K562 (cell line): ENCODE results near the gene PRKD2. TPM values are rescaled to one million over a fixed set of nuclear protein-coding genes. Genes with fewer than 3 reads are reported as not detected.
A peak's percentile ranks its signal among the peaks of the same experiment; 100 is the strongest.
"Not testable (repeated sequence)": the region's sequence is repeated elsewhere in the genome, so short reads cannot be mapped to it uniquely, and the experiment has no call there.

Experiments used
- ATAC-seq: fragments of 200-7000 bp; cut with Tn5 transposase; 3 replicates; pipeline ENCODE4 v1.9.1; 2020; ENCODE audit warnings: moderate library complexity
- BruUV-seq: library from RNA; stranded (reverse); fragments of 400-500 nt; replicated peaks from 2 replicates; lab custom pipeline; 2021; lab: Mats Ljungman, UMichigan
- CTCF ChIA-PET: fragments of 300-600 bp; formaldehyde crosslinking; extraction: SDS; loops from one replicate; lab custom pipeline; 2021; ENCODE audit warnings: low intra/inter-chr PET ratio; lab: Yijun Ruan, JAX
- POLR2A ChIA-PET: fragments of 300-600, 350-650 bp; sonication (Branson Sonifier 250); formaldehyde crosslinking; extraction: SDS; loops from one replicate; lab custom pipeline; 2021; ENCODE audit warnings: antibody characterized with exemption, inconsistent platforms; lab: Yijun Ruan, JAX
- DNase-seq, 4 experiments: peaks; one replicate each; pipeline versions ENCODE4 v3.0.0 to v3.0.0-alpha.2; 2011 to 2018; ENCODE audit warnings: low spot score in 3 of 4, mixed read lengths in 3 of 4; ENCODE audit errors: extremely low read depth in 1 of 4
- FAIRE-seq: peaks from 2 replicates; lab custom pipeline; 2011; peaks lifted over from hg19 to GRCh38; lab: Jason Lieb, UNC
- H2AFZ ChIP-seq: 2 replicates; pipeline ENCODE4 v1.6.0; 2011; ENCODE audit warnings: low read depth, low read length, control low read depth, inconsistent platforms
- H3K27ac ChIP-seq: fragments of 200-600 bp; 3 replicates; pipeline ENCODE4 v1.8.0; 2011; ENCODE audit warnings: low read depth, mild to moderate bottlenecking, control low read depth, inconsistent platforms, low read length, moderate library complexity, mixed read lengths; ENCODE audit errors: extremely low read depth
- H3K27me3 ChIP-seq, 2 experiments: fragments of 300-600 bp in 1 of 2; 2 replicates in 1 of 2; 3 replicates in 1 of 2; pipeline versions ENCODE4 v1.6.0 to v1.8.0; 2011; ENCODE audit warnings: inconsistent platforms in 2 of 2, low read length in 2 of 2, mild to moderate bottlenecking in 1 of 2, mixed read lengths in 1 of 2, moderate library complexity in 1 of 2; ENCODE audit not compliant: control insufficient read depth in 2 of 2, insufficient read depth in 2 of 2
- H3K36me3 ChIP-seq: fragments of 300-600 bp; 3 replicates; pipeline ENCODE4 v1.8.0; 2011; ENCODE audit warnings: mild to moderate bottlenecking, low read length, inconsistent platforms; ENCODE audit not compliant: control insufficient read depth, insufficient read depth
- H3K4me1 ChIP-seq, 2 experiments: fragments of 200-600 bp in 1 of 2; replicated peaks in 1 of 2; 2 replicates in 1 of 2; 3 replicates in 1 of 2; pipeline versions ENCODE4 v1.5.1 to v1.8.0; 2011; ENCODE audit warnings: inconsistent platforms in 2 of 2, low read length in 2 of 2, mild to moderate bottlenecking in 1 of 2, mixed read lengths in 1 of 2, moderate library complexity in 1 of 2; ENCODE audit not compliant: control insufficient read depth in 2 of 2, insufficient read depth in 2 of 2
- H3K4me2 ChIP-seq: 2 replicates; pipeline ENCODE4 v1.6.1; 2011; ENCODE audit warnings: low read length, control low read depth, inconsistent platforms, mixed read lengths; ENCODE audit not compliant: insufficient read depth
- H3K4me3 ChIP-seq: fragments of 200-600 bp; sonication (generic), shearing (Covaris generic); 2 replicates; pipeline ENCODE4 v1.5.1; 2016; ENCODE audit warnings: control low read depth, inconsistent platforms
- H3K79me2 ChIP-seq: fragments of 200-600 bp; 3 replicates; pipeline ENCODE4 v1.8.0; 2011; ENCODE audit warnings: low read length, inconsistent platforms; ENCODE audit not compliant: control insufficient read depth, insufficient read depth
- H3K9ac ChIP-seq, 2 experiments: 2 replicates each; pipeline versions ENCODE4 v1.6.0 to v1.6.1; 2011; ENCODE audit warnings: low read depth in 2 of 2, low read length in 2 of 2, control low read depth in 1 of 2, inconsistent platforms in 1 of 2, mild to moderate bottlenecking in 1 of 2, mixed read lengths in 1 of 2; ENCODE audit not compliant: insufficient read depth in 1 of 2
- H3K9me1 ChIP-seq: one replicate; pipeline ENCODE4 v1.6.0; 2011; ENCODE audit warnings: inconsistent platforms, mild to moderate bottlenecking, low read length, moderate library complexity; ENCODE audit not compliant: control insufficient read depth, insufficient read depth
- H3K9me3 ChIP-seq: replicated peaks from 2 replicates; pipeline ENCODE4 v1.5.1; 2011; ENCODE audit warnings: low read depth, low read length, inconsistent platforms; ENCODE audit not compliant: control insufficient read depth, insufficient read depth
- H4K20me1 ChIP-seq: replicated peaks from 2 replicates; pipeline ENCODE4 v1.6.1; 2011; ENCODE audit warnings: low read length, inconsistent platforms, mixed read lengths; ENCODE audit not compliant: control insufficient read depth, insufficient read depth
- DMBX1 ChIP-seq: fragments of 250-450 bp; sonication (Bioruptor Pico); IDR thresholded peaks from 2 replicates; pipeline ENCODE4 v1.8.0; 2022; ENCODE audit warnings: inconsistent platforms, mild to moderate bottlenecking, moderate library complexity, borderline replicate concordance
- DPF2 ChIP-seq: fragments of 450-650 bp; IDR thresholded peaks from 2 replicates; pipeline ENCODE4 v1.6.1; 2016
- EGR1 ChIP-seq: fragments of 450-650 bp; conservative IDR thresholded peaks from 2 replicates; pipeline ENCODE4 v1.6.1; 2017; ENCODE audit warnings: mild to moderate bottlenecking
- ESRRA ChIP-seq: fragments of 450-650 bp; IDR thresholded peaks from 2 replicates; pipeline ENCODE4 v1.6.1; 2014; ENCODE audit warnings: low read depth, mild to moderate bottlenecking, moderate library complexity, borderline replicate concordance
- NELFE ChIP-seq: IDR thresholded peaks from 2 replicates; pipeline ENCODE4 v1.6.1; 2011; ENCODE audit warnings: mild to moderate bottlenecking; ENCODE audit not compliant: insufficient read depth, insufficient read length
- XRCC4 ChIP-seq: IDR thresholded peaks from one replicate; pipeline ENCODE4 v1.6.1; 2011; ENCODE audit not compliant: insufficient read depth, insufficient read length; ENCODE audit errors: extremely low read depth
- ZKSCAN8 ChIP-seq: fragments of 200-800 bp; sonication (Bioruptor generic); IDR thresholded peaks from 2 replicates; pipeline ENCODE4 v1.6.1; 2016; ENCODE audit warnings: missing genetic modification characterization, missing compliant biosample characterization
- ZNF217 ChIP-seq: sonication (generic); formaldehyde crosslinking; IDR thresholded peaks from 2 replicates; pipeline ENCODE4 v1.8.0; 2022; ENCODE audit warnings: mild to moderate bottlenecking, missing genetic modification reagents
- ZNF589 ChIP-seq: fragments of 200-800 bp; sonication (Bioruptor generic); IDR thresholded peaks from 2 replicates; pipeline ENCODE4 v1.6.1; 2016; ENCODE audit warnings: low read depth, missing genetic modification characterization, missing compliant biosample characterization
- WGBS: fragments of 100-300 bp; shearing (Covaris generic); methylation state at CpG from one replicate; pipeline ENCODE4 v1.1.6; 2016; ENCODE audit warnings: low coverage, mixed read lengths; ENCODE audit not compliant: insufficient coverage; ENCODE audit errors: missing lambda C conversion rate; 5-methylcytosine and 5-hydroxymethylcytosine counted together
- in situ Hi-C: fragments of 300-500 bp; cut with MboI; formaldehyde crosslinking; loops from 4 replicates; pipeline ENCODE4 v1.15.0; 2018; ENCODE audit warnings: inconsistent platforms, mixed read lengths
- intact Hi-C: fragments of 100-400 bp; cut with micrococcal nuclease; formaldehyde crosslinking; loops from 2 replicates; pipeline ENCODE4 v1.14.2; 2022
- polyA plus RNA-seq, 8 experiments: library from polyadenylated mRNA; depleted of rRNA in 4 of 8; stranded (reverse) in 5 of 8; unstranded in 3 of 8; fragments of >200 nt; fragmentation: Nextera tagmentation in 2 of 8; fragmentation: Illumina TruSeq in 1 of 8; extraction: Ambion mirVana in 2 of 8; extraction: Trizol in 1 of 8; gene quantifications; 2 replicates each; pipeline versions ENCODE4 v1.2.1 to v1.2.3, GENCODE V29; 2011 to 2014; ENCODE audit warnings: inconsistent platforms in 1 of 8, missing spikeins in 1 of 8
- total RNA-seq, 7 experiments: library from RNA; depleted of rRNA in 6 of 7; stranded (reverse); fragments of >200 nt in 6 of 7; fragmentation: Illumina TruSeq in 2 of 7; extraction: Trizol in 2 of 7; gene quantifications; 2 replicates each; pipeline versions ENCODE4 v1.2.1 to v1.2.3, GENCODE V29; 2011 to 2021; ENCODE audit warnings: low replicate concordance in 1 of 7
- TF ChIP-seq, protein P1 (sequence below), 2 experiments: fragments of 450-650 bp in 1 of 2; sonication (generic) in 1 of 2; formaldehyde crosslinking in 1 of 2; IDR thresholded peaks in 1 of 2; conservative IDR thresholded peaks in 1 of 2; 2 replicates each; pipeline versions ENCODE4 v1.6.1 to v1.8.1; 2016 to 2023; ENCODE audit warnings: mild to moderate bottlenecking in 2 of 2, moderate library complexity in 2 of 2, inconsistent platforms in 1 of 2, missing genetic modification reagents in 1 of 2
- TF ChIP-seq, protein P2 (sequence below): fragments of 450-650 bp; IDR thresholded peaks from 2 replicates; pipeline ENCODE4 v1.7.0; 2016; ENCODE audit warnings: borderline replicate concordance

PRKD2 gene
- total and polyA plus RNA-seq, 9 of the 15 experiments (the other 6 are each of a cell fraction or from before 2014, with no cell fraction given) = 1.8 to 60.0 (median 15.0) TPM

DNA sequence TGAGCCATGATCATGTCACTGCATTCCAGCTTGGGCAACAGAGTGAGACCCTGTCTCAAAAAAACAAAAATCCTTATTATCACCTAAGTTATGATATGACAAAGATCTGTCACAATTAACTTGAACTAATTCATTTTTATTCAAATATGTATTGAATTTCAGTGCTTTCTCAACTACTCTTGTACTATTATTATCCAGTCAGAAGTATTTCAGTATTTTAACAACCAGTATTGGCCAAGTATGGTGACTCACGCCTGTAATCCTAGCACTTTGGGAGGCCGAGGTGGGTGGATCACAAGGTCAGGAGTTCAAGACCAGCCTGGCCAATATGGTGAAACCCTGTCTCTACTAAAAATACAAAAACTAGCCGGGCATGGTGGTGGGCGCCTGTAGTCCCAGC, 44.0 kb upstream of the PRKD2 start:
- H3K4me2 ChIP-seq, FAIRE-seq, H3K9me1 ChIP-seq, H3K27me3 ChIP-seq, H3K36me3 ChIP-seq, CTCF ChIA-PET, H3K4me3 ChIP-seq, H3K9ac ChIP-seq, in situ Hi-C loops, BruUV-seq, H3K27ac ChIP-seq, H3K79me2 ChIP-seq, H4K20me1 ChIP-seq, H3K9me3 ChIP-seq, ATAC-seq, H2AFZ ChIP-seq, DNase-seq, intact Hi-C loops: not testable (repeated sequence)
- peaks cover 2 to 13% of the 10 kb centered on the region in 2 experiments; a peak in 4 of 5 replicates for H3K4me1 ChIP-seq
- TF ChIP-seq EGR1 = peak; percentile 41; the same call in 1 of the 2 replicates
- TF ChIP-seq DPF2 = peak; percentile 39; the same call in 1 of the 2 replicates
- TF ChIP-seq, protein P1, sequence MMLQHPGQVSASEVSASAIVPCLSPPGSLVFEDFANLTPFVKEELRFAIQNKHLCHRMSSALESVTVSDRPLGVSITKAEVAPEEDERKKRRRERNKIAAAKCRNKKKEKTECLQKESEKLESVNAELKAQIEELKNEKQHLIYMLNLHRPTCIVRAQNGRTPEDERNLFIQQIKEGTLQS (IDR thresholded peaks at IDR 0.05) = peak; percentile 26
- TF ChIP-seq, protein P1 (CRISPR knock-in tag; conservative IDR thresholded peaks at IDR 0.05) = not testable (repeated sequence)
- POLR2A ChIA-PET = interaction anchor here (0.9 to 1.5 kb wide), 2 partner anchors 25 to 26 kb away, joined by 3 to 4 read pairs; no protein-coding TSS in a partner anchor
- WGBS = 47% methylated on average over 2 of the region's 4 CpGs

DNA sequence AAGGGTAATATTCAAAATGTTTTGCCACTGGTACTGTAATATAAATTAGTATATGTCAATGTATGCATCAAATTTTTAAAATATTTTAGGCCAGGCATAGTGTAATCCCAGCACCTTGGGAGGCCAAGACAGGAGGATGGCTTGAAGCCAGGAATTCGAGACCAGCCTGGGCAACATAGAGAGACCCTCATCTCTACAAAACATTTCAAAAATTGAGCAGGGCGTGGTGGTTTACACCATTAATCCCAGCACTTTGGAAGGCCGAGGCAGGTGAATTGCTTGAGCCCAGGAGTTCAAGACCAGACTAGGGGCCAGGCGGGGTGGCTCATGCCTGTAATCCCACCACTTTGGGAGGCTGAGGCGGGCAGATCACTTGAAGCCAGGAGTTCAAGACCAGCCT, 43.4 kb upstream of the PRKD2 start:
- WGBS = 65% methylated on average over 5 of the region's 5 CpGs
- ATAC-seq (no peak), DNase-seq (no peak), FAIRE-seq (no peak)
- intact Hi-C loops (no loop called here), in situ Hi-C loops (no loop called here)
- Histone ChIP-seq H3K27ac (no peak overlapping the region), H3K27me3 (no peaks in the 10 kb centered on the region), H3K4me2 (no peak overlapping the region), H3K4me3 (no peak overlapping the region), H3K36me3 (peaks cover 9% of the 10 kb centered on the region; the same call in 2 of the 3 replicates), H3K9me1 (no peaks in the 10 kb centered on the region), H3K9me3 (no peaks in the 10 kb centered on the region), H2AFZ (no peak overlapping the region), H3K79me2 (no peaks in the 10 kb centered on the region), H3K4me1 (peaks cover 2 to 13% of the 10 kb centered on the region in 2 experiments; a peak in 4 of 5 replicates), H3K9ac (no peak overlapping the region), H4K20me1 (no peaks in the 10 kb centered on the region)
- ChIA-PET POLR2A (interaction anchor here (0.9 to 1.2 kb wide), 2 partner anchors 24 to 26 kb away, joined by 3 read pairs; no protein-coding TSS in a partner anchor), CTCF (interaction anchor here (1.5 kb wide), 1 partner anchor 81 kb away, joined by 3 read pairs; no protein-coding TSS in a partner anchor)
- no TSS peak for BruUV-seq
- TF ChIP-seq XRCC4 (no peak), ZNF217 (no peak), ESRRA (no peak), DMBX1 (CRISPR knock-in tag) (no peak), ZKSCAN8 (CRISPR knock-in tag) (no peak), NELFE (no peak), ZNF589 (no peak)
- TF ChIP-seq, protein P2, sequence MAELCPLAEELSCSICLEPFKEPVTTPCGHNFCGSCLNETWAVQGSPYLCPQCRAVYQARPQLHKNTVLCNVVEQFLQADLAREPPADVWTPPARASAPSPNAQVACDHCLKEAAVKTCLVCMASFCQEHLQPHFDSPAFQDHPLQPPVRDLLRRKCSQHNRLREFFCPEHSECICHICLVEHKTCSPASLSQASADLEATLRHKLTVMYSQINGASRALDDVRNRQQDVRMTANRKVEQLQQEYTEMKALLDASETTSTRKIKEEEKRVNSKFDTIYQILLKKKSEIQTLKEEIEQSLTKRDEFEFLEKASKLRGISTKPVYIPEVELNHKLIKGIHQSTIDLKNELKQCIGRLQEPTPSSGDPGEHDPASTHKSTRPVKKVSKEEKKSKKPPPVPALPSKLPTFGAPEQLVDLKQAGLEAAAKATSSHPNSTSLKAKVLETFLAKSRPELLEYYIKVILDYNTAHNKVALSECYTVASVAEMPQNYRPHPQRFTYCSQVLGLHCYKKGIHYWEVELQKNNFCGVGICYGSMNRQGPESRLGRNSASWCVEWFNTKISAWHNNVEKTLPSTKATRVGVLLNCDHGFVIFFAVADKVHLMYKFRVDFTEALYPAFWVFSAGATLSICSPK = no peak
